Psoas muscle (tissue), 8 donors: ENCODE results near the gene PAXX. TPM values are rescaled to one million over a fixed set of nuclear protein-coding genes. Genes with fewer than 3 reads are reported as not detected.

Experiments
- ATAC-seq, 4 donors: fragments of 200-7000 bp; cut with Tn5 transposase; one replicate each; pipeline ENCODE4 v1.9.1; 2020; ENCODE audit warnings: moderate library complexity in 3 of 4, mild to moderate bottlenecking in 2 of 4
- DNase-seq, 2 donors: peaks; one replicate each; pipeline ENCODE4 v3.0.0-alpha.2; 2020
- H3K27ac ChIP-seq: fragments of 200-600 bp; one replicate; pipeline ENCODE4 v1.8.0; 2022
- H3K27me3 ChIP-seq, 3 donors: fragments of 200-600 bp in 1 of 3; one replicate each; pipeline versions ENCODE4 v1.6.1 to v1.8.0; 2013 to 2022; ENCODE audit warnings: low read length in 2 of 3, mild to moderate bottlenecking in 2 of 3, moderate library complexity in 1 of 3; ENCODE audit not compliant: insufficient read depth in 3 of 3
- H3K36me3 ChIP-seq, 2 donors: fragments of 200-600 bp in 1 of 2; one replicate each; pipeline versions ENCODE4 v1.6.1 to v1.8.0; 2013 to 2022; ENCODE audit warnings: low read depth in 1 of 2, mild to moderate bottlenecking in 1 of 2, moderate library complexity in 1 of 2; ENCODE audit not compliant: insufficient read depth in 1 of 2
- H3K4me1 ChIP-seq: fragments of 200-600 bp; one replicate; pipeline ENCODE4 v1.8.0; 2022
- H3K4me3 ChIP-seq: fragments of 200-600 bp; one replicate; pipeline ENCODE4 v1.8.0; 2022; ENCODE audit warnings: mild to moderate bottlenecking
- H3K9me3 ChIP-seq: fragments of 200-600 bp; one replicate; pipeline ENCODE4 v1.8.0; 2022
- WGBS, 3 donors: extraction: QIAGEN DNeasy Blood & Tissue Kit; methylation state at CpG; one replicate each; pipeline versions ENCODE4 v1.1.6 to v1.1.7; 2013; 5-methylcytosine and 5-hydroxymethylcytosine counted together
- intact Hi-C, 2 donors: fragments of 100-400 bp; cut with DNase I; formaldehyde crosslinking; loops; one replicate each; pipeline versions ENCODE4 v1.11.0 to v1.14.2; 2022
- polyA plus RNA-seq, 3 donors: library from polyadenylated mRNA; stranded (reverse); fragments of 200-250 nt; gene quantifications; one replicate each; pipeline ENCODE4 v1.2.3, GENCODE V29; 2013
- total RNA-seq, 4 donors: library from RNA; stranded (reverse); fragmentation: NEBNext Ultra II Directional in 2 of 4; extraction: Animal tissue kit (Norgen Biotek cat#: 25700) in 2 of 4; gene quantifications; one replicate each; pipeline versions ENCODE4 v1.2.1 to v1.2.4, GENCODE V29; 2021 to 2023
- TF ChIP-seq, protein P1 (sequence below): fragments of 200-600 bp; IDR thresholded peaks from one replicate; pipeline ENCODE4 v1.8.0; 2022; ENCODE audit warnings: antibody characterized with exemption
- donor health status: healthy with polysubstance abuse.
- donor health status: DM: no; HTN: no; CAD: no; lungs with moderate emphysema.
- donor health status: Bipolar disorder and iron deficiency.
- donor health status: healthy.
- donor health status: DM: yes; HTN: yes; CAD: no.
- donor health status: DM: no; HTN: no; CAD: no.
- donor health status: DM: no; HTN: no; CAD: no.
- donor health status: DM: yes; HTN: yes; CAD: no.

Gene PAXX
- total and polyA plus RNA-seq, 7 donors: 9.4 to 39.2 (median 15.6) TPM

DNA sequence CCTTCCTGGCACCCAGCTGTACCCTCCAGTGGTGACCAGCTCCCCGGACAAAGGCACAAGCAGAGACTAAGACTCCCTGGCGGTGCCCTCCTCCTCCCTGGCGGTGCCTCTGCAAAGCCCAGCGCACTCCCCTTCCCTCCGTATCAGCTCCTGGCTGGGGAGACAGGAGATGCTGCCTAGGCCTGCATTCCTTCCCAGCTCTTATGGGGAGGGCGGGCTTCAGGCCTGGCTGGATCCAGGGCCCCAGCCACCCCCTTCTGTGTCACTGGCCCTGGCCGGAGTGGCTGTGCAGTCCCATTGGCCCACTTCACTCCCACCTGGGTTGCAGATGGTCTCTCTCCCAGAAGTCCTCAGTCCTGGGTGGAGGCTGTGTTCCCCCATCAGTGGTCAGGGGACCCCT is 33.7 kb upstream of the PAXX start:
- no peak for DNase-seq
- TF ChIP-seq, protein P1, sequence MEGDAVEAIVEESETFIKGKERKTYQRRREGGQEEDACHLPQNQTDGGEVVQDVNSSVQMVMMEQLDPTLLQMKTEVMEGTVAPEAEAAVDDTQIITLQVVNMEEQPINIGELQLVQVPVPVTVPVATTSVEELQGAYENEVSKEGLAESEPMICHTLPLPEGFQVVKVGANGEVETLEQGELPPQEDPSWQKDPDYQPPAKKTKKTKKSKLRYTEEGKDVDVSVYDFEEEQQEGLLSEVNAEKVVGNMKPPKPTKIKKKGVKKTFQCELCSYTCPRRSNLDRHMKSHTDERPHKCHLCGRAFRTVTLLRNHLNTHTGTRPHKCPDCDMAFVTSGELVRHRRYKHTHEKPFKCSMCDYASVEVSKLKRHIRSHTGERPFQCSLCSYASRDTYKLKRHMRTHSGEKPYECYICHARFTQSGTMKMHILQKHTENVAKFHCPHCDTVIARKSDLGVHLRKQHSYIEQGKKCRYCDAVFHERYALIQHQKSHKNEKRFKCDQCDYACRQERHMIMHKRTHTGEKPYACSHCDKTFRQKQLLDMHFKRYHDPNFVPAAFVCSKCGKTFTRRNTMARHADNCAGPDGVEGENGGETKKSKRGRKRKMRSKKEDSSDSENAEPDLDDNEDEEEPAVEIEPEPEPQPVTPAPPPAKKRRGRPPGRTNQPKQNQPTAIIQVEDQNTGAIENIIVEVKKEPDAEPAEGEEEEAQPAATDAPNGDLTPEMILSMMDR: no peak
- Histone ChIP-seq H3K4me1 (no peaks in the 10 kb centered on the region), H3K36me3 (no peaks in the 10 kb centered on the region), H3K9me3 (no peaks in the 10 kb centered on the region), H3K27ac (no peak overlapping the region), H3K4me3 (no peak overlapping the region), H3K27me3 (peaks cover 0 to 5% (median 0%) of the 10 kb centered on the region in 3 donors)
- intact Hi-C loops: no loop called here
- 83 to 91% (median 90%) methylated on average over 4 to 7 of the region's 7 CpGs for WGBS, 3 donors
- ATAC-seq: no peak

DNA sequence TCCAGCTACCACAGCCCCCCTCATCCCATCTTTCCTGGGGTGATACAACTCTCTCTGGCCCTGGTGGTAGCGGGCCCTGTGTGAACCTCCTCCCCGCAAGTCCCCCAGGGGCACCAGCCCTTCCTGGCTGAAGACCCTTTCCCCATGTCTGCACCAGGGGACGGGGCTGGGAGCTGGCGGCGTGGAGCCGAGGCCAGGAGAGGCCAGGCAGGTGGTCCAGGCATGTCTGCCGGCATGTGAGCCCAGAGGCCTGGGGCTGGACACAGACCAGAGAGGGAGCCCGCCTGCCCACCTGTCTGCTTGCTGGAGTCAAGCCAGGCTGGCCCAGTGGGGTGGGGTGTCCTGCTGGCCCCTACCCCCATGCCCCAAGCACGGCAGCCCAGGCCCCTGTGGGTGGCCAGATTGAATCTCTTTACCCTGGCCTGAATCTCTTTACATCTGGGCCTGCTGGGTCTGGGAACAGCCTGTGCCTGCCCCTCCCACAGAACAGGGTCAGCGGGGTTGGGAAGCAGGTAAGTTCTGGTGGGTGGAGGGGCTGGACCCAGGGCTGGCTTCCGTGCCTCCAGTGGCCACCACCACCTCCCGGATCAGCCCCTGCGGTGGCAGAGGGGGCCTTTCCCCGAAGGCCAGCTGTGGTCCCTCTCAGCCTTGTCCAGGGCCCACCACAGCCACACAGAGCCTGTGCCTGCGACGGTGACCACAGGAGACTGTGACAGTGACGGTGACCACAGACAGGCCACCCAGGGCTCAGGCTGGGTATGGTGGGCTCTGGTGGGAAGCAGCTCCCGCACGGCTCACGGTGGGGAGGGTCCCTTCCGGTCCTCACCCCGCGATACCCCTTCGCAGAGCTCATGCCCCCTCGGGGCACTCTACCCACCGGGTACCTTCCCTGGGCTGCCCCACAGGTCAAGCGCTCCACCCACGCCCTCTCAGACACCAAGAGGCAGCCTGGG is 33.0 kb upstream of the PAXX start:
- no peaks in the 10 kb centered on the region for H3K36me3 ChIP-seq
- H3K9me3 ChIP-seq: no peaks in the 10 kb centered on the region
- 84 to 89% (median 84%) methylated on average over 28 of the region's 28 CpGs for WGBS, 3 donors
- intact Hi-C loops: no loop called here
- DNase-seq (no peak), ATAC-seq (no peak)
- no peaks in the 10 kb centered on the region for H3K4me1 ChIP-seq
- H3K27ac ChIP-seq: no peak overlapping the region
- H3K27me3 ChIP-seq: peaks cover 0 to 5% (median 0%) of the 10 kb centered on the region in 3 donors
- no peak overlapping the region for H3K4me3 ChIP-seq
- TF ChIP-seq, protein P1: no peak

DNA sequence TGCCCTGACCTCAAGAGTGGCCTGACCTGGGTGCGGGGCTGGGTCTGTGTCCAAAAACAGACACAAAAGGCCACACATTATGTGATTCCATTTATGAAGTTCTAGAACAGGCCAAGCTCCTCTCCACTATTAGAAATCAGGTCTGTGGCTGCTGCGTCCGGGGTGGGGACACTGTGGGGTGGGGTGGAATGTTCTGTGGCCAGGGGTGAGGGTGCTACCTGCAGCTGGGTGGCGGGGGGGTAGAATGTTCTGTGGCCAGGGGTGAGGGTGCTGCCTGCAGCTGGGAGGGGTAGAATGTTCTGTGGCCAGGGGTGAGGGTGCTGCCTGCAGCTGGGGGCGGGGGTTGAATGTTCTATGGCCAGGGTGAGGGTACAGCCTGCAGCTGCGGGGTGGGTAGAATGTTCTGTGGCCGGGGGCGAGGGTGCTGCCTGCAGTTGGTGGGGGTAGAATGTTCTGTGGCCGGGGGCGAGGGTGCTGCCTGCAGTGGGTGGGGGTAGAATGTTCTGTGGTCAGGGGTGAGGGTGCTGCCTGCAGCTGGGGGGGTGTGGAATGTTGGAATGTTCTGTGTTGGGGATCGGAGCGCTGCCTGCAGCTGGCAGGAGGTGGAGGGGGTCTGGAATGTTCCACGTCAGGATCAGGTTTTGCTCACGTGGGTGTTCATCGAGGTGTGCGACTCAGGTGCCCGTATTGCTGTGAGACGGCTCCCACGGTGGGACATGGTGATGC is 31.8 kb upstream of the PAXX start:
- TF ChIP-seq, protein P1: no peak
- Histone ChIP-seq H3K27ac (no peak overlapping the region), H3K36me3 (no peaks in the 10 kb centered on the region), H3K27me3 (peaks cover 0 to 5% (median 0%) of the 10 kb centered on the region in 3 donors), H3K4me3 (no peak overlapping the region), H3K4me1 (no peaks in the 10 kb centered on the region), H3K9me3 (no peaks in the 10 kb centered on the region)
- WGBS, 3 donors: 76 to 84% (median 80%) methylated on average over 19 of the region's 19 CpGs
- DNase-seq (no peak), ATAC-seq (no peak)
- intact Hi-C loops: no loop called here

DNA sequence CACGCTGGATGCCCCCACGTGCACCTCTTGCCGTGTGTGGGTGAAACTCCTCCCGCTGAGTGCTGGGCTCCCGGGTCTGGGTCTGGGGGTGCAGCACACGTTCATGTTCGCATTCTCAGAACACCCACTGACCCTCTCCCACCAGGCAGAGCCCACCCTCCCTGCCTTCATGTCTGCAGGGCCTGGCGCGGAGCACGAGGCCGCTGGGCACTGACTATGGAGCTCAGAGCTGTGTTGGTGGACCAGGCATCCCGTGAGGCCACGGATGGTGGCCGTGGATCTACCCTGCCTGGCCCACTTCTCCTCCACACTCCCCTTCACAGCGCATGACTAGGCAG is 31.3 kb upstream of the PAXX start:
- no peak for DNase-seq
- Histone ChIP-seq H3K4me3 (no peak overlapping the region), H3K9me3 (no peaks in the 10 kb centered on the region), H3K36me3 (no peaks in the 10 kb centered on the region), H3K4me1 (no peaks in the 10 kb centered on the region), H3K27me3 (peaks cover 0 to 5% (median 2%) of the 10 kb centered on the region in 3 donors), H3K27ac (no peak overlapping the region)
- TF ChIP-seq, protein P1: no peak
- peak in 1 of 4 donors; percentile 9 for ATAC-seq
- intact Hi-C loops: no loop called here
- 72 to 85% (median 73%) methylated on average over 13 to 15 of the region's 15 CpGs for WGBS, 3 donors
